Suprapubic skin (tissue), 4 donors: ENCODE data around the gene ANP32E. TPM values are rescaled to one million over a fixed set of nuclear protein-coding genes. Genes with fewer than 3 reads are reported as not detected.
"Not testable (repeated sequence)": the region's sequence is repeated elsewhere in the genome, so short reads cannot be mapped to it uniquely, and the experiment has no call there.

ENCODE experiments used
- DNase-seq, 2 donors: peaks; one replicate each; pipeline ENCODE4 v3.0.0-alpha.2; 2019; ENCODE audit warnings: low spot score in 2 of 2
- H3K27ac ChIP-seq: fragments of 200-600 bp; sonication (generic); one replicate; pipeline ENCODE4 v1.5.1; 2019
- H3K27me3 ChIP-seq: fragments of 200-600 bp; sonication (generic); one replicate; pipeline ENCODE4 v1.5.1; 2019
- H3K36me3 ChIP-seq: fragments of 200-600 bp; sonication (generic); one replicate; pipeline ENCODE4 v1.5.1; 2019
- H3K4me1 ChIP-seq: fragments of 200-600 bp; sonication (generic); one replicate; pipeline ENCODE4 v1.5.1; 2019
- H3K4me3 ChIP-seq: fragments of 200-600 bp; sonication (generic); one replicate; pipeline ENCODE4 v1.5.1; 2019; ENCODE audit warnings: mild to moderate bottlenecking
- H3K9me3 ChIP-seq: fragments of 200-600 bp; sonication (generic); one replicate; pipeline ENCODE4 v1.5.1; 2019
- CTCF ChIP-seq, 2 donors: fragments of 200-600 bp in 1 of 2; fragments of 450-650 bp in 1 of 2; sonication (generic) in 1 of 2; IDR thresholded peaks; one replicate each; pipeline ENCODE4 v1.5.1; 2016 to 2019; ENCODE audit warnings: antibody characterized with exemption in 2 of 2, mild to moderate bottlenecking in 1 of 2, moderate library complexity in 1 of 2
- EP300 ChIP-seq: sonication (generic); formaldehyde crosslinking; IDR thresholded peaks from one replicate; pipeline ENCODE4 v1.6.1; 2017; ENCODE audit warnings: antibody characterized with exemption
- POLR2A ChIP-seq, 2 donors: fragments of 450-650 bp; IDR thresholded peaks; one replicate each; pipeline ENCODE4 v1.6.1; 2017; ENCODE audit warnings: antibody characterized with exemption in 2 of 2, mild to moderate bottlenecking in 2 of 2, moderate library complexity in 2 of 2
- POLR2AphosphoS5 ChIP-seq, 3 donors: sonication (generic); formaldehyde crosslinking; IDR thresholded peaks; one replicate each; pipeline ENCODE4 v1.6.1; 2017; ENCODE audit warnings: antibody characterized with exemption in 3 of 3
- WGBS: methylation state at CpG from one replicate; pipeline ENCODE4 v1.1.5; 2018; 5-methylcytosine and 5-hydroxymethylcytosine counted together
- total RNA-seq, 4 donors: library from RNA; depleted of rRNA; stranded (reverse); fragments of >200 nt; gene quantifications; one replicate each; pipeline ENCODE4 v1.1.0, GENCODE V29; 2016

ANP32E gene
- total RNA-seq, 4 donors from 2014 or later = 7.5 to 17.6 (median 13.7) TPM

- 9% methylated on average over 15 of the region's 15 CpGs for WGBS
- H3K27me3 ChIP-seq = no peaks in the 10 kb centered on the region
- TF ChIP-seq POLR2AphosphoS5 (IDR thresholded peaks at IDR 0.05) = no peak
- no peak for TF ChIP-seq CTCF (IDR thresholded peaks at IDR 0.05)
- no peak for TF ChIP-seq POLR2A (IDR thresholded peaks at IDR 0.05)
- no peak for TF ChIP-seq EP300
- peak overlapping the region; percentile 99 for H3K4me3 ChIP-seq
- H3K27ac ChIP-seq = peak overlapping the region; percentile 99
- H3K36me3 ChIP-seq = peaks cover 8% of the 10 kb centered on the region
- H3K4me1 ChIP-seq = peaks cover 21% of the 10 kb centered on the region
- H3K9me3 ChIP-seq = no peaks in the 10 kb centered on the region
- peak in 1 of 2 donors; percentile 77 for DNase-seq
Measured at GRCh38 chr1:150233359-150234308, 2.3 kb downstream of the ANP32E start.

GRCh38 chr1:150232921-150233320, 3.0 kb downstream of the ANP32E start:
- Histone ChIP-seq H3K36me3 (peaks cover 13% of the 10 kb centered on the region), H3K4me1 (peaks cover 21% of the 10 kb centered on the region)
- H3K27ac ChIP-seq, H3K27me3 ChIP-seq, H3K4me3 ChIP-seq, H3K9me3 ChIP-seq: not testable (repeated sequence)
- peak in 1 of 2 donors; percentile 44 for DNase-seq
- WGBS = 92% methylated on average over 10 of the region's 10 CpGs

GRCh38 chr1:150228246-150228645, 7.7 kb downstream of the ANP32E start:
- H3K27ac ChIP-seq, H3K27me3 ChIP-seq, H3K4me3 ChIP-seq, H3K4me1 ChIP-seq, H3K9me3 ChIP-seq: not testable (repeated sequence)
- peak in 1 of 2 donors; percentile 20 for DNase-seq
- 95% methylated on average over 10 of the region's 10 CpGs for WGBS
- H3K36me3 ChIP-seq = peaks cover 42% of the 10 kb centered on the region

GRCh38 chr1:150227228-150227627, 8.7 kb downstream of the ANP32E start:
- TF ChIP-seq EP300 (no peak), POLR2AphosphoS5 (IDR thresholded peaks at IDR 0.05) (no peak)
- Histone ChIP-seq H3K4me1 (no peaks in the 10 kb centered on the region), H3K36me3 (peaks cover 49% of the 10 kb centered on the region), H3K27me3 (no peaks in the 10 kb centered on the region), H3K9me3 (no peaks in the 10 kb centered on the region), H3K27ac (no peak overlapping the region), H3K4me3 (no peak overlapping the region)
- DNase-seq = no peak

- 87% methylated on average over 2 of the region's 2 CpGs for WGBS
- Histone ChIP-seq H3K4me3 (no peak overlapping the region), H3K9me3 (no peaks in the 10 kb centered on the region), H3K4me1 (no peaks in the 10 kb centered on the region), H3K27ac (no peak overlapping the region), H3K36me3 (peaks cover 49% of the 10 kb centered on the region), H3K27me3 (no peaks in the 10 kb centered on the region)
- no peak for DNase-seq
- no peak for TF ChIP-seq POLR2AphosphoS5 (IDR thresholded peaks at IDR 0.05)
- no peak for TF ChIP-seq POLR2A (IDR thresholded peaks at IDR 0.05)
- no peak for TF ChIP-seq CTCF (IDR thresholded peaks at IDR 0.05)
- no peak for TF ChIP-seq EP300
Measured at GRCh38 chr1:150226486-150226885, 9.4 kb downstream of the ANP32E start.

GRCh38 chr1:150225546-150225945, 10.4 kb downstream of the ANP32E start:
- no peaks in the 10 kb centered on the region for H3K4me1 ChIP-seq
- no peak overlapping the region for H3K27ac ChIP-seq
- no peaks in the 10 kb centered on the region for H3K9me3 ChIP-seq
- DNase-seq = no peak
- WGBS = 82% methylated on average over 1 of the region's 1 CpG
- TF ChIP-seq CTCF (IDR thresholded peaks at IDR 0.05) = no peak
- TF ChIP-seq POLR2A (IDR thresholded peaks at IDR 0.05) = no peak
- TF ChIP-seq EP300 = no peak
- no peak for TF ChIP-seq POLR2AphosphoS5 (IDR thresholded peaks at IDR 0.05)
- no peaks in the 10 kb centered on the region for H3K27me3 ChIP-seq
- H3K4me3 ChIP-seq = no peak overlapping the region
- peaks cover 49% of the 10 kb centered on the region for H3K36me3 ChIP-seq
